ENCODE results near the gene PRAMEF12. TPM values are rescaled to one million over a fixed set of nuclear protein-coding genes. Genes with fewer than 3 reads are reported as not detected.
"Not testable (repeated sequence)": the region's sequence is repeated elsewhere in the genome, so short reads cannot be mapped to it uniquely, and the experiment has no call there.

The PRAMEF12 gene
- total RNA-seq, 1 donor from 2014 or later: not detected

- no peak for DNase-seq (ENCODE audit: low read depth, low spot score)
These were observed 2.9 kb upstream of the PRAMEF12 start for GRCh38 chr1:12770620-12771019.

- DNase-seq (ENCODE audit: low read depth, low spot score): no peak
These were observed 2.4 kb upstream of the PRAMEF12 start for GRCh38 chr1:12771186-12771585.

GRCh38 chr1:12772520-12772919, 1.0 kb upstream of the PRAMEF12 start:
- DNase-seq (ENCODE audit: low read depth, low spot score): no peak

GRCh38 chr1:12774801-12775345, 1.3 kb downstream of the PRAMEF12 start:
- DNase-seq (ENCODE audit: low read depth, low spot score): no peak

GRCh38 chr1:12775443-12775842, 1.9 kb downstream of the PRAMEF12 start:
- DNase-seq (ENCODE audit: low read depth, low spot score): no peak

- DNase-seq (ENCODE audit: low read depth, low spot score): no peak
These were observed 3.4 kb downstream of the PRAMEF12 start for GRCh38 chr1:12776801-12777557.

- no peak for DNase-seq (ENCODE audit: low read depth, low spot score)
These were observed 4.5 kb downstream of the PRAMEF12 start for GRCh38 chr1:12778061-12778460.

GRCh38 chr1:12778907-12779306, 5.4 kb downstream of the PRAMEF12 start:
- no peak for DNase-seq (ENCODE audit: low read depth, low spot score)

GRCh38 chr1:12781488-12781887, 8.0 kb downstream of the PRAMEF12 start:
- not testable (repeated sequence) for DNase-seq (ENCODE audit: low read depth, low spot score)

- DNase-seq (ENCODE audit: low read depth, low spot score): not testable (repeated sequence)
These were observed 10.2 kb downstream of the PRAMEF12 start for GRCh38 chr1:12783783-12784182.

- not testable (repeated sequence) for DNase-seq (ENCODE audit: low read depth, low spot score)
These were observed 11.2 kb downstream of the PRAMEF12 start for GRCh38 chr1:12784729-12785128.

- not testable (repeated sequence) for DNase-seq (ENCODE audit: low read depth, low spot score)
These were observed 17.6 kb downstream of the PRAMEF12 start, which contains the start of gene PRAMEF1 for GRCh38 chr1:12791097-12791496. TSS of gene PRAMEF1 (plus strand) at chr1:12791397. CDS start at chr1:12793228, 1,831 bp downstream.

- no peak for DNase-seq (ENCODE audit: low read depth, low spot score)
These were observed 25.4 kb downstream of the PRAMEF12 start for GRCh38 chr1:12798911-12799310.

- DNase-seq (ENCODE audit: low read depth, low spot score): no peak
These were observed 26.2 kb downstream of the PRAMEF12 start for GRCh38 chr1:12799730-12800129.

GRCh38 chr1:12809933-12810332, 36.4 kb downstream of the PRAMEF12 start:
- no peak for DNase-seq (ENCODE audit: low read depth, low spot score)

- DNase-seq (ENCODE audit: low read depth, low spot score): no peak
These were observed 37.3 kb downstream of the PRAMEF12 start for GRCh38 chr1:12810691-12811408.

- no peak for DNase-seq (ENCODE audit: low read depth, low spot score)
These were observed 37.9 kb downstream of the PRAMEF12 start for GRCh38 chr1:12811409-12811784.

- not testable (repeated sequence) for DNase-seq (ENCODE audit: low read depth, low spot score)
These were observed 45.5 kb downstream of the PRAMEF12 start for GRCh38 chr1:12819061-12819460.
